Mammary epithelial cell (primary cell): ENCODE measurements around the gene C1QTNF4.

Experiments
- EZH2 ChIP-seq: IDR thresholded peaks from 2 replicates; pipeline ENCODE4 v1.6.1; 2012; ENCODE audit warnings: low read length, inconsistent platforms, borderline replicate concordance
- TF ChIP-seq, protein P1 (sequence below), 2 donors: IDR thresholded peaks in 1 of 2; conservative IDR thresholded peaks in 1 of 2; 2 replicates each; pipeline ENCODE4 v1.5.1; 2011 to 2012; ENCODE audit warnings: inconsistent platforms in 2 of 2, low read length in 2 of 2, mild to moderate bottlenecking in 2 of 2, control low read depth in 1 of 2, low read depth in 1 of 2; ENCODE audit not compliant: insufficient read depth in 1 of 2; ENCODE audit errors: extremely low read depth in 1 of 2

DNA sequence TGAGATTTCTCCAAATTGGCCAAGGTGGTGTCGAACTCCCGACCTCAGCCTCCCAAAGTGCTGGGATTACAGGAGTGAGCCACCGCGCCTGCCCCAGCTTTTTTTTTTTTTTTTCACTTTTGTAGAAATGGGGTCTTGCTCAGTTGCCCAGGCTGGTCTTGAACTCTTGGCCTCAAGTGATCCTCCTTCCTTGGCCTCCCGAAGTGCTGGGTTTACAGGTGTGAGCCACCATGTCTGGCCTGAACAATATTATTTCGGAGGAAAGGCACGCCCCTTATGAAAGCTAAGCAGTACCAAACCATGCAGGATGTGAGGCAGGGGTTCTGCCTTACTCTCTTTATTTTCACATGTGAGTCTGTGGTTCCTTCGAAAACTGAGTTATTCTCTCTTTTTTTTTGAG is 32.0 kb upstream of the C1QTNF4 start:
- TF ChIP-seq, protein P1, sequence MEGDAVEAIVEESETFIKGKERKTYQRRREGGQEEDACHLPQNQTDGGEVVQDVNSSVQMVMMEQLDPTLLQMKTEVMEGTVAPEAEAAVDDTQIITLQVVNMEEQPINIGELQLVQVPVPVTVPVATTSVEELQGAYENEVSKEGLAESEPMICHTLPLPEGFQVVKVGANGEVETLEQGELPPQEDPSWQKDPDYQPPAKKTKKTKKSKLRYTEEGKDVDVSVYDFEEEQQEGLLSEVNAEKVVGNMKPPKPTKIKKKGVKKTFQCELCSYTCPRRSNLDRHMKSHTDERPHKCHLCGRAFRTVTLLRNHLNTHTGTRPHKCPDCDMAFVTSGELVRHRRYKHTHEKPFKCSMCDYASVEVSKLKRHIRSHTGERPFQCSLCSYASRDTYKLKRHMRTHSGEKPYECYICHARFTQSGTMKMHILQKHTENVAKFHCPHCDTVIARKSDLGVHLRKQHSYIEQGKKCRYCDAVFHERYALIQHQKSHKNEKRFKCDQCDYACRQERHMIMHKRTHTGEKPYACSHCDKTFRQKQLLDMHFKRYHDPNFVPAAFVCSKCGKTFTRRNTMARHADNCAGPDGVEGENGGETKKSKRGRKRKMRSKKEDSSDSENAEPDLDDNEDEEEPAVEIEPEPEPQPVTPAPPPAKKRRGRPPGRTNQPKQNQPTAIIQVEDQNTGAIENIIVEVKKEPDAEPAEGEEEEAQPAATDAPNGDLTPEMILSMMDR (conservative IDR thresholded peaks at IDR 0.05 in 1 of 2, IDR thresholded peaks at IDR 0.05 in 1 of 2; ENCODE audit: extremely low read depth in 1 of 2, insufficient read depth in 1 of 2, low read depth in 1 of 2, low read length in 2 of 2), result no peak
- no peak for TF ChIP-seq EZH2
